Fibroblast of skin of left biceps (primary cell): ENCODE data around the gene SMAD7.

Experiments
- DNase-seq, 2 experiments: peaks; one replicate each; pipeline ENCODE4 v3.0.0-alpha.2; 2013; ENCODE audit warnings: low read depth in 2 of 2

The SMAD7 gene

DNA sequence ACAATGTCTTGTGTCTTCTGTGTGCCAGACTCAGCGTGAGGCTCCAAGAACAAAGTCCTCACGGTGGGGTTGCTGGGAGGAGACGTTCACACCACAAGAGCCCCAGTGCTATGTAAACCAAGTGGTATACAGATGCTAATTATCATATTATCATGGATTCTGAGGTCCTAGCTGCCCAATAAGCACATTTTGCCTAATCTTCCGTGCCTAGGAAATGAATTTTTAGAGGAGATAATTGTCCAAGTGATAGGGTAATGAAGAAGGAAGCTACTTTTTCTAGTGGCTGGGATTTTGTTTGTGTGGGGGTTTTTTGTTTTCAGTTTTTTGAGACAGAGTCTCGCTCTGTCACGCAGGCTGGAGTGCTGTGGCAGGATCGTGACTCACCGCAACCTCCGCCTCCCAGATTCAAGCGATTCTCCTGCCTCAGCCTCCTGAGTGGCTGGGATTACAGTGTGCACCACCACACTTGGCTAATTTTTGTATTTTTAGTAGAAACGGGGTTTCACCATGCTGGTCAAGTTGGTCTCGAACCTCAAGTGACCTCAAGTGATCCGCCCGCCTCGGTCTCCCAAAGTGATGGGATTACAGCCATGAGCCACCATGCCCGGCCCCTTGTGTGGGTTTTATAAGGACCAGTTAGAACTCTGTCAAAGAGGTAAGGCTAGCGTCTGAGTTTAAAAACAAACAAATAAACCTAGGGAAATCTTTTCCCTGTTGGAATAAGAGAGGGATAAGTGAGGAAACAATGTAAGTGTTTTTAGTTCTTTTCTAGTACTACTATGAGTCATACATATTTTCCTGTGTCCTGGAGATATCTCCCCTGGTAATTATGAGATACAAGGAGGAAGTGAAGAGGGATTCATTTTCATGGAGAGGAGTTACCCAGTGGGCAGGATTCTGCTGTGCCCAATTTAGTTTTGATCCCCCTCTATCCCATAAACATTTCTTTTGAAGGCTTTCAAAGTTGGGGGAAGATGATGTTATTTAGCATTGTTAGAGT is 9.5 kb upstream of the SMAD7 start:
- no peak for DNase-seq

DNA sequence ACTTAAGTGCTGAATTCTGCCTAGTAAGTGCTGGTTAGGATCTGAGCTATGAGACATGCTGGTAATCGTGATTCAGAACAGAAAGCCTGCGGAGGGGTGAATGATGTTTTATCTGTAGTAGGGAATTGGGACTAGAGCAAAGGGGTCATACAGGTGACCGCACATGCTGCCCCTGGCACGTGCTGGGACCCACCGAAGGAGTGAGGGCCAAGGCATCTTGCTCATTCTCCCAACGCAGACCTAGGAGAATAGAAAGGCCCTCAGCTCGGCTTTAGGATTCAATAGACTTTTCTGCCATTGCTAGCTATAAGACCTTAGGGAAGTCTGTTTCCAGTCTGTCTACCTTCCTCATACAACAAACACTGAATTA is 8.8 kb upstream of the SMAD7 start:
- DNase-seq, result no peak

GRCh38 chr18:48958951-48959350 is 8.2 kb upstream of the SMAD7 start:
- DNase-seq, result no peak

DNA sequence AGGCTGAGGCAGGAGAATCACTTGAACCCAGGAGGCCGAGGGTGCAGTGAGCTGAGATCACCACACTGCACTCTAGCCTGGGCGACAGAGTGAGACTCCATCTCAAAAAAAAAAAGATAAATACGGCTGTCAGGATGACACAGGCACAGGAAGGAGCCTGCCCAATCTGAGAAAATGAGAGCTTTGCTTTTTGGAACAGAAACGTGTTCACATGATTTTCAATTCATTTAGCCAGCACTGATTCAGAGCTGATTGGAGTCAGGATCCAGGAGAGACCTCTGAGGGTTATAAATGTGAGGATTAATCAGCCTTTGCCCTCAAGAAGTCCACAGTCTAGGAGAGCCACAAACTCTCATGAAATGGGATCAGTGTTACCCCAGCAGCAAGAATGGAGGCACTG is 6.9 kb upstream of the SMAD7 start:
- no peak for DNase-seq

DNA sequence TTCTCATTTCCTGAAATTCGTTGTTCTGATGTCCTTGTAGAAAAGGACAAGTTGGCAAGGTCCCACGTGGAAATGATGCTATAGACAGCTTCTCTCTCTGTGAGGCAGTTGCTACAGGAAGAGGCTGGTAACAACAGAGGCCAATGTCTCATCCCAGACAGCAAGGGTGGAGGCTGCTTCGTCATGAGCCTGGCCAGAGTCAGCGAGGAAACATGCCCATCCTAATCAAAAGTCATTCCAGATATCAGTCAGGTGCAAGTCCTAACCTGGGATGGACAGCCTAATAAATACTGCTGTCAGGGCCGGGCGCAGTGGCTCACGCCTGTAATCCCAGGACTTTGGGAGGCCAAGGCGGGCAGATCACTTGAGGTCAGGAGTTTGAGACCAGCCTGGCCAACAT is 6.4 kb upstream of the SMAD7 start:
- no peak for DNase-seq

- peak; percentile 88 to 89 for DNase-seq
Observed at GRCh38 chr18:48956356-48956755, 5.6 kb upstream of the SMAD7 start.

GRCh38 chr18:48955830-48956261 is 5.1 kb upstream of the SMAD7 start:
- DNase-seq, result no peak

GRCh38 chr18:48954886-48955819 is 4.4 kb upstream of the SMAD7 start:
- DNase-seq, result no peak

DNA sequence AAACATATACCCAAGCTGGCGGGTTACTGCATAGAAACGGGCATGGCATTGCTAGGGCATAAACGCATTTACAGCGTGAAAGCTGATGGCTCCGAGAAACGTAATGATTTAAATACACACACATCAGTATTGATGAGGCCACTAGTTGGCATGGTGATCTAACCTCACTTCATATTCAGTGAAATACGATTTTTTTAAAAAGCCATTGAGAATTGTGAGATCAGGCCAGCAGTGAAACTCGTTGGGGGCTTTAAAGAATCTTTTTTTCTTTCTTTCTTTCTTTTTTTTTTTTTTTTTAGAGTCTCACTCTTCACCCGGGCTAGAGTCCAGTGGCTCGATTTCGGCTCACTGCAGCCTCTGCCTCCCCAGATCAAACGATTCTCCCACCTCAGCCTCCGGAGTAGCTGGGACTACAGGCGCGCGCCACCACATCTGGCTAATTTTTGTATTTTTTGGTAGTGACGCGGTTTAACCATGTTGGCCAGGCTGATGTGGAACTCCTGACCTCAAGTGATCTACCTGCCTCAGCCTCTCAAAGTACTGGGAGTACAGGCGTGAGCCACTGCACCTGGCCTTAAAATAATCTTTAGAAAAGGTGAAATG is 2.4 kb upstream of the SMAD7 start:
- no peak for DNase-seq

DNA sequence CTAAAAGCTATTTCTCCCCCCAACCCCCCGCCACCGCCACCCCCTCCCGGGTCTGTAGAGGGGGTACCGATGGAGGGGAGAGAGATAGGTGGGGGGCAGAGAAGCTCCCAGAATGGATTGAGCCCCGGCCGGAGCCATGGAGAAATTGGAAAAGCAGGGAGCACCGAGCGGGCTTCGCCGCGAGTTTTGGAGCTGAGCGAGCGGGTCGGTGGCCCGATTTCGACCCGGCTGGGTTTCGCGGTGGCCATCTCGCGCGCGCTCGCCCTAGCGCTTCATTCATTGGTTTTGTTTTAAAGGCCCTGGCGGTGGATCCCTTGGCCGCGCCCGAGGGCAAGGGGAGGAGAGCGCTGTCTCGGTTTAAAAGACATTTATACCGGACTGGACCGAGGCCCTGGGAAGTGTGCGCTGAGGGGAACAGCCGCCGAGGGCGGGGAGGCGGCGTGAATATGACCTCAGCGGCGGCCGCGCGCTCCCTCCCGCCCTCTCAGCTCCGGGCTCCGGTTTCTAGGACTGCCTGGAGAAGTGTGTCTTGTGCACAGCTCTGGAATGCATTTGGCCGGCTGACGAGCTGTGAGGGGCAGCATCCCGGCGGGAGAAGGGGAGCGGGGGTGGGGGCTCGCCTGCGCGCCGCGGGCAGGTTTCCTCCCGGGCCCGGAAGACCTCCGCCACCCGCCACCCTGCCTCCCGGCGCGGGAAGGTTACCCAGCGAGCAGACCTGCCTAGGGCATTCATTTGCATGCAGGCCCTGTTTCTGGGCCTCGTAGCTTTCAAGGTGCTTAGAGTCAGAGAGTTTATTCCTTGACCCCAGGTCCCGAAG is 1.7 kb upstream of the SMAD7 start:
- DNase-seq, result peak; percentile 66 to 68

GRCh38 chr18:48951448-48952286 is 902 bp upstream of the SMAD7 start:
- DNase-seq, result peak; percentile 84 to 86

GRCh38 chr18:48949606-48950535 is 894 bp downstream of the SMAD7 start:
- no peak for DNase-seq

- DNase-seq, result no peak
Observed at GRCh38 chr18:48949050-48949605, 1.6 kb downstream of the SMAD7 start.

GRCh38 chr18:48948112-48949049 is 2.4 kb downstream of the SMAD7 start:
- no peak for DNase-seq

GRCh38 chr18:48947560-48947959 is 3.2 kb downstream of the SMAD7 start:
- no peak for DNase-seq

GRCh38 chr18:48947092-48947491 is 3.7 kb downstream of the SMAD7 start:
- no peak for DNase-seq

DNA sequence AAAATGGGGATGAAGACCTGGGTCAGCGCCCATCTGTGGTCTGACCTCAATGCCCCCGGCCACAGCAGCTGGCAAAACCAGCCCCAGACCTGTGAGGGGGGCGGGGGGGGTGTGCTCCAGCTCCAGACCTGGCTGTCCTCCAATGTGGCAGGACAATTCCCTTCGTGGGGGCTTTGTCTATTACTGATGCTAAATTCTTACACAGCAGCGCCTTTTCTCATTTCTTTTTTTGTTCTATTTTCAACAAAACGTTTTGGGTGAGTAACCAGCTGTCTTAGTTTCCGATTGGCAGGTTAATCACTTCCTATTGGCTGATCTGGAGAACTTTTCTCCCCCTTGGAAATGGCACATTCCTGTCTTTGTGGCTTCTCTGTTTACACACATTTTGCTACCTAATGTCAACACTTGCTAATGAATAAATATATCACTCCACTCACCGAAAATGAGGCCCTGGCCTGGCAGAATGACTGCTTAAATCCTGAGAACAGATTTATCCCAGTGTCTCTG is 4.4 kb downstream of the SMAD7 start:
- DNase-seq, result peak; percentile 48 to 55

GRCh38 chr18:48945953-48946217 is 4.9 kb downstream of the SMAD7 start:
- no peak for DNase-seq
